NCI-H1436 treated with DMSO at 0.1 percent for 48 hours (cell line): ENCODE measurements around the gene MEIS2.

ENCODE experiments used
- DNase-seq: peaks from one replicate; lab custom pipeline; 2025; lab: John Stamatoyannopoulos, UW

MEIS2 gene

GRCh38 chr15:36965570-36966342 lies 134.6 kb downstream of the MEIS2 start:
- no peak for DNase-seq

- DNase-seq: no peak
Observed at GRCh38 chr15:36964626-36965025, 135.7 kb downstream of the MEIS2 start.

- DNase-seq: no peak
Observed at GRCh38 chr15:36961956-36962355, 138.4 kb downstream of the MEIS2 start.

GRCh38 chr15:36960947-36961227 lies 139.5 kb downstream of the MEIS2 start:
- DNase-seq: no peak

GRCh38 chr15:36960179-36960946 lies 140.0 kb downstream of the MEIS2 start:
- DNase-seq: no peak

- no peak for DNase-seq
Observed at GRCh38 chr15:36959746-36960145, 140.6 kb downstream of the MEIS2 start.

GRCh38 chr15:36958606-36959005 lies 141.7 kb downstream of the MEIS2 start:
- no peak for DNase-seq

- DNase-seq: no peak
Observed at GRCh38 chr15:36954486-36954885, 145.9 kb downstream of the MEIS2 start.

GRCh38 chr15:36953346-36953745 lies 147.0 kb downstream of the MEIS2 start:
- no peak for DNase-seq

- peak; percentile 75 for DNase-seq
Observed at GRCh38 chr15:36951731-36952247, 148.6 kb downstream of the MEIS2 start.

GRCh38 chr15:36950371-36950770 lies 150.0 kb downstream of the MEIS2 start:
- no peak for DNase-seq

GRCh38 chr15:36948982-36949381 lies 151.4 kb downstream of the MEIS2 start:
- DNase-seq: no peak

- no peak for DNase-seq
Observed at GRCh38 chr15:36947035-36947719, 153.2 kb downstream of the MEIS2 start.

- DNase-seq: no peak
Observed at GRCh38 chr15:36944442-36944841, 155.9 kb downstream of the MEIS2 start.

- DNase-seq: no peak
Observed at GRCh38 chr15:36943508-36944361, 156.6 kb downstream of the MEIS2 start.

- DNase-seq: no peak
Observed at GRCh38 chr15:36942248-36942827, 158.0 kb downstream of the MEIS2 start.

- no peak for DNase-seq
Observed at GRCh38 chr15:36941798-36942197, 158.6 kb downstream of the MEIS2 start.

- DNase-seq: no peak
Observed at GRCh38 chr15:36940636-36941260, 159.6 kb downstream of the MEIS2 start.

GRCh38 chr15:36940219-36940618 lies 160.1 kb downstream of the MEIS2 start:
- DNase-seq: no peak

- DNase-seq: no peak
Observed at GRCh38 chr15:36938764-36939163, 161.6 kb downstream of the MEIS2 start.

GRCh38 chr15:36938131-36938530 lies 162.2 kb downstream of the MEIS2 start:
- DNase-seq: no peak
